Fibroblast of the conjunctiva (primary cell): ENCODE measurements around the gene VWCE.
A peak's percentile ranks its signal among the peaks of the same experiment; 100 is the strongest.

Experiments used
- DNase-seq: peaks from one replicate; pipeline ENCODE4 v3.0.0-alpha.2; 2010; ENCODE audit warnings: low read depth

VWCE gene

DNA sequence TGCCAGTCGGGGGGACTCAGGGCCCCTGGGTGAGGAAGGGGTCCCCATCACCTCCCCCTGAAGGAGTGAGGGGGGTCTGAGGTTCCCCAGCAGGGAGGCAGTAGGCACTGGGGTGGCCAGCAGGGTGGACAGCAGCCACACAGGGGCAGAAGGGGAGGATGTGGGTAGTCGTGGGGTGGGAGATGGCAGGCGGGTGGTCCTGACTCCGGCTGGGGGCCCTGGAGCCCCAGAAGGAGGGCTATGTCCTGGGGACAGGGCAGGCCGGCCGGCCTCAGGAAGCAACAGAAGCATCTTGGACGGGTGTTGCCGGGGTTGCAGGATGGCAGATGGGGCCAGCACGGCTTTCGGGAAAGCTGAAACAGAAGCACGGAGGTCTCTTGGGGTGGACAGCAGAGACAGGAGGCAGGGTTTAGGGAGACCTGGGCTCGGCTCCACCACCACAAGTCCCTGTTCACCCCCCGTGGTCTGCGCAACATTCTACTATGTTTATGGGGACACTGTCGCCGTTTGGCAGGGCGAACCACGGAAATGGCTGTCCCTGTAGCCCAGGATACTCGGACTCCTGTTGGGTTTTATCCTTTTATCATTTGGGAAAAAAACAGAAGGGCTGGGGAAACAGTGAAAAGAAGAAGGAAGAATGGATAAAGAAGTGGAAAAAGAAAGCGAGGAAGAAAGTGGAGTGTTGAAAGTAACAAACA lies 14.1 kb downstream of the VWCE start:
- no peak for DNase-seq

DNA sequence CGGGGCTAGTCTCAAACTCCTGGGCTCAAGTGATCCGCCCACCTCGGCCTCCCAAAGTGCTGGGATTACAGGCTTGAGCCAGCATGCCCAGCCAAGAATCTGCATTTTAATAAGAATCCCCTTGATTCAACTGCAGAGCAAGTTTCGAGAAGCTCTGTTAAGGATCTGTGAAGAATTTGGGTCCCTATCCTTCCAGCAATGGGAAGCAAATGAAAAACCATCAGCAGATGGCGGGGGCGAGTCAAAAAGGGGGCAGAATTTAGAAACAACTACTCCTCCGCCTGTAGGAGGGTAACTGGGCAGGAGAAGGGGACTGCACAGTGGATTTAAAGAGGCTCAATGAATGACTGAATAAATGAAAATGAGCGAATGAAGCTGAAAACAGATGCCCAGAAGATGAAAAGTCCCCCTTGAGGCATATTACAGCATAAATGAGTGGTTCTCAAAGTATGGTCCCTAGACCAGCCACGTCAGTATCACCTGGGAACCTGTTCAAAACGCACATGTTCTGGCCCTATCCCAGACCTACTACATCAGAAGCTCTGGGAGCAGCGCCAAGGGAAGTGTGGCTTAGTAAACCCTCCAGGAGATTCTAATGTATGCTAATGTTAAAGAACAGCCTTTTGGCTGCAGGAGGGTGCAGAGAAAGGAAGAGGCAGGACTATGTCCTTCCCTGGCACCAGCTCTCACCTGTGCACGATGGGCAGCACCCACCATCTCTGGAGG lies 15.0 kb downstream of the VWCE start:
- DNase-seq: no peak

DNA sequence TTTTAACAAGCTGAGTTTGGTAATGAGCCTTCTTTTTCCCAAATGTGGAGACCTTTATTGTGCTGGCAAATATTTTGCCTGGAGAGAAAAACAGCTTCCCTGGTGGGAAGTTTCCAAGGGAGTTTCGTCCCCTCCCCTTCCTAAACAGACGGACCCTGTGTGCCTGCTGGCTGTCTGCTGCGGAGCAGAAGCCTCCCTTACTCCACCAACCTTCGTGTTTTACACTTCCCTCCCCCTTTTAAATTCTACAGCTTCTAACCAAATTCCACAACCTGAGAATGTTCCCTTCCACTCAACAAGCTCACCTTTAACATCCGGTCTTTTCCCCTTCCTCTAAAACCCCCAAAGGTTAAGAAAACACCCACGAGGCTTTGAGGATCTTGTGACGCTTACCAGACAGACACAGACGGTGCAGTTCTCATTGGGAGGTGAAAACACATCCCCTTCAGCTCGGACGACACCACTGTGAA lies 17.1 kb downstream of the VWCE start:
- no peak for DNase-seq

DNA sequence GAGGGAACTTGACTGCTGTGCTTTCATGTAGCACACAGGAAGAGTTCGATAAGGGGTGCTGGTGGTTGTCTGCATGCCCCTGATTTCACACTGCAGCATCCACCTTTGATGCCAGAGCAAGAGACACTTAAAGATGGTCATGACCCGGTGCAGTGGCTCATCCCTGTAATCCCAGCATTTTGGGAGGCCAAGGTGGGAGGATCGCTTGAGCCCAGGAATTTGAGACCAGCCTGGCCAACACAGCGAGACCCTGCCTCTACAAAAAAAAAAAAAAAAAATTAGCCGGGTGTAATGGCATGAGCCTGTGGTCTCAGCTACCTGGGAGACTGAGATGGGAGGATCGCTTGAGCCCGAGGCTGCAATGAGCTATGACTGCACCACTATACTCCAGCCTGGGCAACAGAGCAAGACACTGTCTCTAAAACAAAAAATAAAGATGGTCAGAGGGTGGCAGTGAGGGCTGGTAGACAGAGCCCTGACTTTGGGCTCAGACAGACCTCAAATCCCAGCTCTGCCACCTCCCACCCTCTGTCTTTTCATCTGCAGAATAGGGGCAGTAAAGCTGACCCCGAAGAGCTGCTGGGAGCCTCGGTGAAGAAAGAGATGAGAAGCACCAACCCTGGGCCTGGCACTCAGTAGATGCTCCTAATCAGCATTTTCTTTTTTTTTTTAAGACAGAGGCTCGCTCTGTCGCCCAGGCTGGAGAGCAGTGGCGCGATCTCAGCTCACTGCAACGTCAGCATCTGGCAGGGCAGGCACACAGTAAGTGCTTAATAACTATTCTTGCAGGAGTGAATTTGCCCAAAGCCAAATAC lies 17.7 kb downstream of the VWCE start:
- no peak for DNase-seq

DNA sequence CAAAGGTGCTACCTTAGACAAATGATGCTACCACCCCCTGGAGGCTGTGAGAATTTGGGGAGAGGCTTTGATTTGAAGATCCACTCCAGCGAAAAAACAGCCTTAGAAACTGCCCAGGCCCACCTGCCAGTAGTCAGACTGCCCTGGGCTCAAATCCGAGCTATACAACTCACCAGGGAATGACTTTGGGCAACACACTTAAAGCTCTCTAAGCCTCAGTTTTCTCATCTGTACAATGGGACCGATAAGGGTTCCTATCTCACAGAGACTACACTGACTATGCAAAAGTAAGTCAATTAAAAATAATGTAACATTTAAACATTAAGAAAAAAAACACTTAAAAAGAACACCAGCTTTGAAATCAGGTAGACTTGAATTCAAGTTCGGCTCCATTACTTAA lies 19.9 kb downstream of the VWCE start:
- no peak for DNase-seq

DNA sequence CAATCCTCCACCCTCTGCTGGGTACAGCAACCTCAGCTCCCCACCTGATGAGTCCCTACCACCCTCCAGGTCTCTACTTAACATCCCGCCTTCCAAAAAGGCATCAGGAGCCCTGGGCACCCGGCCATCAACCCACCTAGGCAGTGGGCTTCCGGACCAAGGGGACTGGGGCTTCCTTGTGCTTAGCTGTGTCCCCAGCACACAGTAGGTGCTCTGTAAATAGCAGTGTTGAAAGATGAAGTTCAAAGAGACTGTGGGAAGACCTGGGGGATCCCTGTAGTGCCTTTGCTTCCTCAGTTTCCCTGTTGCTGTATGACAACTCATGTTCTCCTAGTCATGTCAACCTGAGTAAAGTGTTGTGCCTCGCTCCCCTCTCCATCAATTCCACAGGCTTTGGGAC lies 21.0 kb downstream of the VWCE start:
- no peak for DNase-seq

DNA sequence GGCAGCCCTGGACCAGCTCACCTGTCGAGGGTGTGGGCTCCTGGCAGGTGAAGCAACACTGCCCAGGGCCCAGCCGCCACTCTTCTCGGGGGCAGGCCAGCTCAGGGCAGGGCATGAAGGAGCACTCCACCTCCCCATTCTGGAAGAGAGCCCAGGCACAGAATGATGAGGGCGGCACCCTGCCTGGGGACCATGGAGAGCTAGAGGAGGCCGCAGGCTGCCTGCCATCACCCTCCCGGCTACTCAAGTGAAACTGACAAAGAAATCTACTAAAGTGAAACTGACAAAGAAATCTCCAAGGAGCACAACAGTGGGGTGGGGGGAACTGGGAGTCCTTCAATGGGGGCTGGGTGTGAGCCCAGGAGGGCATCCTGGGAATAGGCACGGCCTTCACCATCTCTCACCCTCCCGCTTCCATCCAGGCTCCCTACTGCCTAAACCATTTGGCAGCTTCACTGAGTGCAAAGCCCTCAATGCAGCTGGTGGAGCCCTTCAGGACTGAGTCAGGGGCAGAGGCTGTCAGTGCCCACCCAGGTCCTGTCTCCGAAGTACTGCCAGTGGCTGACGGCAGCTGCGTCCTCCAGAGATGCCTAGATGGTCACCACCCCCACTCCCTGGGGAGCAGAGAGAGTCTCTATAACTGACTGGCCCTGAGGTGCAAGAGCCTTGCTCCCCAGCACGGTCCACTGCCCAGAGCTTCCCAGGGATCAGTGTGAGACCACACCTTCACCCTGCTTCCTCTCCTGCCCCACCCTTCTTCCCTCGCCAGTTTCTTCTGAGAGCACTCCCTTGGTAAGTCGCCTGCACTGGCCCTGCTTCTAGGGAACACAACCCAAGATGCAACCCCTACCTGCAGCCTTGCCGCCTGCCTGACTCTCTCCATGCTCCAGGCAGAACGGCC lies 21.7 kb downstream of the VWCE start:
- no peak for DNase-seq

DNA sequence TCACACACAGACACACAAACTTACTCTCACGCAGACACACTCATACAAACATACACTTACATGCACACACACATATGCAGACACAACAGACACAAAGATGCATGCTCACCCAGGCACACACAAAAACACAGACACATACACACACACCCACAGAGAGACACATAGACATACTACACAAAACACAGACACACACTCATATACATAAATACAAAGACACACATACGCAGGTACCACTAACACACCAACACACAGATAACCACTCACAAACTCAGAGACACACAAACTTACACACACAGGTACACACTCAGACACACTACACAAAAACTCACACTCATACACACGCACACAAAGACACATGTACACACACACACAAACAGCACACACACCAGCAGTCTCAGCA lies 22.4 kb downstream of the VWCE start:
- DNase-seq: no peak

DNA sequence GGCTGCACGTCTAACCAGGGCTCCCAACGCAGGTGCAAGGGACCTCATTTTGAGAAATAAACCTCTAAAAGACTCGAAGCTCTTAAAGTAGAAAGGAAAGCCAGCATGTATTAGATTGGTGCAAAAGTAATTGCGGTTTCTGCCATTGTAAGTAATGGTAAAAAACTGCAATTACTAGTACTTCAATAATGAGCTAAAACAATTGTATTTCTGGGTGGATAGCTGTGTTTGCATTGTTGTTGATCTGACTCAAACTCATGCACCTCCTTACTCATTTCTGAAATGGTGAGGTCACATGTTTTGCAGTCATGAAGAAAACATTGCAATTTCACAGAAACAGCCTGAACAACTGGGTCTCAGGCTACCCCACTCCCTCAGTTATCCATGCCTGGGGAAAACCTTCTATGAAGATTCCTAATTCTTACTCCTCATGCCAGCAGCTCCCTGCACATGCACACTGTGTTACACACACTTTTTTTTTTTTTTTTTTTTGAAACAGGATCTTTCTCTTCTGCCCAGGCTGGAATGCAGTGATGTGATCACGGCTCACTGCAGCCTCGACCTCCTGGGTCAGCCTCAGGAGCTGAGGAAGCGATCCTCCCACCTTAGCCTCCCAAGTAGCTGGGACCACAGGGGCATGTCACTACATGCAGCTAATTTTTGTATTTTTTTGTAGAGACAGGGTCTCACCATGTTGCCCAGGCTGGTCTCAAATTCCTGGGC lies 24.6 kb downstream of the VWCE start:
- no peak for DNase-seq

DNA sequence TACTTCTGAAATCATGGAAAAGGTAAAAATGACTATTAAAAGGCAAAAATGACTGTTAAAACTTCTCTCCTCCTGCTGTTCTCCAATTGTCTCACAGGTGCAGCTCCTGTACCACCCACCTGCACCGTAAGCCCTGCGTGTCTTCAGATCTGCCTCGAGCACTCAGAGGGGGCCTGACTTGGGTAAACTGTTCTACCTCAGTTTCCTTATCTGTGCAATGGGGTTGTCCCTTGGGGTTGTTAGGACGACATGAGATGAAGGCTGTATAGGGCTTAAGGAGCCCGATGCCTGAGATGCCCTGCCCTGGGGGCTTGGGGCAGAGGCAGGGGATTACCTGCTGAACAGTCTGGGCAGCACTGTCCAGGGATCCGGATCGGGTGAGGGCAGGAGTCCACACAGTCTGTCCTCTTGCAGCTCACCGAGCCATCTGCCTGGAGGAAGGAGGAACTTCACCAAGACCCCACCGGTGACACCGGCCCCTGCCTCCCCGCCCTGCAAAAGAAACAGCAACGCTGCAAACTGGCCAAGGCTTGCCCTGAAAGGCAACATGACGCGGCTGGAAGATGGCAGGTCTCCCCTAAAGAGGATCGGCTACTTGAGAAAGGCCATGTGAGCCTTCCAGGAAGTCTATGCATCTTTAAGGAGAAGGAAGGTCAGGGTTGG lies 26.4 kb downstream of the VWCE start:
- DNase-seq: no peak

DNA sequence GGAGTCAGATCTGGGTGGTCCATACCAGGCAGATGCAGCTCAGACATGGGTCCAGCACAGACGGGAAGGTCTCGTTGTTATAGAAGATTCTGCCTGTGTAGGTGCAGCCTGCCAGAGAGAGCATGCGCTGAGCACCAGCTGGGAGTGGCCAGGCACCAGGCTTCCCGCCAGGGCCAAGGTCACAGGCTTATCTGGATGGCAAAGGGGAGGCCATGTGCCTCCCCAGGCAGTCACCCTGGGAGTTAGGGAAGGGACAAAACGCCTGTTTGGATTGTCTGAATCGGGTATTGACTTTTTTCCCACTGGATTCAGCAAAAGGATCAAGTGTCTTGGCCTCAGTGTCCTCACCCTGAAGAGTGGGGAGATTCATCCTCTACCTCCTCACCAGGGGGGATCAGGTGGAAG lies 27.7 kb downstream of the VWCE start:
- DNase-seq: no peak

DNA sequence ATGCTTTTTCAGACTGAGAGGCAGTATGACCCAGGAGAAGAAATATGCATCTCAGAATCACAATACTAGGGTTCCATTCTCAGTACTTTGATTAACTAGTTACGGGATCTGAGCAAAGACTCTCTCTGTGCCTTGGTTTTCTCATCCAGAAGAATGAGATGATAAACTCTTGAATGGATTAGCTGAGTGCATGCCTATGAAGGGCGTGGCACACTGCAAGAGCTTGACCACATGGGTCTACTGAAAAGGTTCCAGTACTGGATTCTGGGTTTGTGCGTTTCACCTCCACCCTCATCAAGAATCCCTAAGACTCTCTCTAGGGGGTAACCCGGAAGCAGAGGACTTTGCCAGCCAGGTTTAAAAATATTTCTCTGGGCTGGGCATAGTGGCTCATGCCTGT lies 28.5 kb downstream of the VWCE start:
- no peak for DNase-seq

DNA sequence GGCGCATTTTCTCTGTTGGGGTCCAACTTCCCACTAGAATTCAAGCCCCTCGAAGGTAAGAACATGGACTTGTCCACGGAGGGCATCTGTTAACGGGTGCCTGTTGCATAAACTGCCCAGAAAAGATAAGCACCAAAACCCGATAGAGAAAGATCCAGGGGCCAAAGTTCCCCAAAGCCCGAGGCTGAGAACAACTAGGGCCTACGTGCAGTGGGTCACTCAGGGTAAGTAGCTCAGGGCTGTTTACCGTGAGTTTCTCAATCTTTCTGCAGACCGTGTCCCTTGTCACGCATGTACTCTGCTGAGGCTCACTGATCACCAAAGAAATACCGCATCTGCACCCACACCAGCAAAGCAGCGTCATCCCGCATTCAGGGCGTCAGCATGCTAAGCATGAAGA lies 29.8 kb downstream of the VWCE start:
- no peak for DNase-seq

DNA sequence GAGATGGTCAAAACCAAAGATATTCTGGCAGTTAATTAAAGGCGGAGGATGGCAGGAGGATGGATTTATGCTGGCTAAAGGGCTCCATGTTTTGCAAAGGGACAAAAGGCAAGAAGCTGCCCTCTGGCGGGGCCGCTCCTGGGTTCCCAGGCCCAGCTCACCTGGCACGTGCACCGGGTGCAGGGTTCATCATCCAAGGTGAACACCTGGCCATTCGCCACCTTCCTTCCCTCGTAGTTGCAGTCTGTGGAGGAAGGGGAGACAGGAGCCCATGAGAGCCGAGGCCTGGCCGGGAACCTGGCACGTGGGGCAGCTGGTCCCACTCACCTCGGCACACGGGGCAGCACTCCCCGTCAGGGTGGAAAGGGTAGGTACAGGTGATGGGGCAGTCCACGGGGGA lies 30.3 kb downstream of the VWCE start:
- DNase-seq: no peak

DNA sequence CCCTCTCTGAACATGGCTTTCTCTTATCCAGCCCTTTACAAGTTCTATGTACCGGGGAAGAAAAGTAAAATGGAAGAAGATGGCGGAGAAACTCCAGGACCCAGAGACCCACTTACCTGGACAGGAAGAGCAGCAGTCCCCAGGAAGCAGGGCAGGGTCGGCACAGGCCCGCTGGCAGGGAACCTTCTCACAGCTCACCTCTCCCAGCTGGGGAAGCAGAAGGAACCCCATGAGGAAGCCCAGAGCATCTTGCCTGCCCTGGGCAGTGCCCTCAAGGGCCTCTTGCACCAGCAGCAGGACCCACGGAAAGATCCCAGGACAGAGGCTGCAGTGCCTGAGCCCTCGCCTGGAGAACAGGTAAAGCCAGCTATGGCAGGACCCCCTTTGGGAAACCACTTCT lies 30.7 kb downstream of the VWCE start:
- no peak for DNase-seq

DNA sequence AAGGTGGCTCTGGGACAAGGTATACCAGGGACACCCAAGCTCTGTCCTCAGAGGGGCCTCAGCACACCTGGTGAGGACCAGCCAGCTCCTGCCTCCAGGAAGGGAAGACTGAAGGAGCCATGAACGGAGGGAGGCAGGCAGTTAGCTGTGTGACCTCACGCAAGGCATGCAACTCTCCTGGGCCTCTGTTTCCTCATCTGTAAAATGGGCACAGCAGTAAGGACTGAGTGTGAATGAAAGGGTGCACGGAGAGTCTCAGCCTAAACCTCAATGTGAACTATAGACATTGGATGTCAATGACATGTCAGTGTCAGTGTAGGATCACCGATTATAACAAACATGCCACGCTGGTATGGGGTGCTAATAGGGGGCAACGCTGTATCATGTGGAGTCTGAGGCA lies 35.8 kb downstream of the VWCE start:
- no peak for DNase-seq

DNA sequence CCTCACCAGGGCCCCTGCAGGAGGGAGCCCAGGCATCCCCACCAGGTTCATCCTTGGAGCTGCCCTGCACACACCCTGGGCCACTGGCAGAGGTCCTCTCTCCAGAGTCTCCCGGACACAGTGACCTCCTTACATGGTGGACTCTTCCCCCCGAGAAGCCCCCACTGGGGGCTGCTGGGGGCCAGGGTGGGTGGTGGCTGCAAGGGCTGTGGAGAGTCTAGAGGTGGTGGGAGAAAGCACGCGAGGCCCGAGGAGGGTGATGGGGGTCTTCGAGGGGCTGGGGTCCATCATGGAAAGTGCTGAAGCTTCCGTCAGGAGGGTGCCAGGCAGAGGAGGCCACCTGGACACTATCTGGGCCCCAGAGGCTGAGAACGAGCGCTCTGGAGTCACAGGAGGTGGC lies 36.6 kb downstream of the VWCE start:
- DNase-seq: no peak

DNA sequence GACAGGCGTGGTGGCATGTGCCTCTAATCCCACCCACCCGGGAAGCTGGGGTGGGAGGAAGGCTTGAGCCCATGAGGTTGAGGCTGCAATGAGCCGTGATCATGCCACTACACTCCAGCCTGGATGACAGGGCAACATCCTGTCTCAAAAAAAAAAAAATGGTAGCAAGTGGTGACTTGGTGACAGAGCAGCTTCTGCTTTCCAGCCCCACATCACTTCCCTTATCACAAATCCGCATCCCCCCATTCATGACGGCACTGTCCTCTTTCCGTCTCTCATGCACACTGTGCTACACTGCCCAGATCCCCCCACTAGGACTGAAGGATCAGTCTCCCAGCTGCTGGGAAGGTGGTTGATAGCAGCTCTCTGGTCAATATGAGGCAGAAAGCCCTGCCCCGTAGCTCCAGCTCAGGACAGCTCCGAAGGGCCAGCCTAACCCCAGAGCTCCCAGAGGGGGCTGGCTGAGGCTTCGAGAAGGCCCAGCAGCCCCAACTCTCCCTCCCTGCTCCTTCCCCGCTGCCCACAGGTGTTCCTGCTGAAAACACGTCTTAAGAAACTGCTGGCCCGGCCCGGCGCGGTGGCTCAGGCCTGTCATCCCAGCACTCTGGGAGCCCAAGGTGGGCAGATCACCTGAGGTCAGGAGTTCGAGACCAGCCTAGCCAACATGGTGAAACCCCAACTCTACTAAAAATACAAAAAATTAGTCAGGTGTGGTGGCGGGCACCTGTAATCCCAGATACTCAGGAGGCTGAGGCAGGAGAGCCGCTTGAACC lies 38.2 kb downstream of the VWCE start:
- no peak for DNase-seq

DNA sequence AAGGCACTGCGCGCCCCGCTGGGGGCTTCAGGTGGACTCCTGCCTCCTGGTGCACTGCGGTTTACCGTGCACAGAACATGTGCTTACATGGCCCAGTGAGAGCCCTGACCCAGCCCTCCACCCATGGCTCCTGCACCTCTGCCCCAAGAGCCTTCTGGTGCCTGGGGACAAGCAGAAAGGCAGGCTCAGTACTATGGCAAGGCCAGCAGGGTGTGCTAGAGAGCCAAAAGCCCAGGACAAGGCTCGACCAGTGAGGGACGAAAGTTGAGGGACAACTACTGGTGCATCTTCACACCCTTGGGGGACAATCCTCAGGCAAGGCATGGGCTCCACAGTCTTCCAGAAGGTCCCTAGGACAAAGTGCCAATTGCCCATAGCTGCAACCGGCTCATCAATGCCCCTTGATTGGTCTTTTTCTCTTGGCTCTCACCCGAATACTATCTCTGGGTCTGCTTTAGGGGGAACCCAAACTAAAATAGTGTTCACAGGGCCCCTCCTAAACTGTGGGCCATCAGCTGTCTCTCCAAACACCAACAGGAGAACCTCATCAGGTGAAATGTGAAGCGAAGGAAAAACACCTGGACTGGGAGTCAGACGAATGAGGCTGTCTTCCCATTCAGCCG lies 40.6 kb downstream of the VWCE start:
- DNase-seq: peak; percentile 37
